Ishikawa (cell line): Measurements from ENCODE around the gene INSIG1.

Experiments used
- CEBPB ChIP-seq: IDR thresholded peaks from 2 replicates; pipeline ENCODE4 v1.6.1; 2012
- CREB1 ChIP-seq: IDR thresholded peaks from 2 replicates; pipeline ENCODE4 v1.6.1; 2012; ENCODE audit warnings: low read depth
- EGR1 ChIP-seq: IDR thresholded peaks from 2 replicates; pipeline ENCODE4 v1.6.1; 2012
- EP300 ChIP-seq: IDR thresholded peaks from 2 replicates; pipeline ENCODE4 v1.6.1; 2012; ENCODE audit warnings: borderline replicate concordance
- FOXM1 ChIP-seq: IDR thresholded peaks from 2 replicates; pipeline ENCODE4 v1.6.1; 2012; ENCODE audit warnings: low read depth, borderline replicate concordance
- RAD21 ChIP-seq: IDR thresholded peaks from 2 replicates; pipeline ENCODE4 v1.6.1; 2012; ENCODE audit warnings: low read depth
- REST ChIP-seq: IDR thresholded peaks from 2 replicates; pipeline ENCODE4 v1.6.1; 2012; ENCODE audit warnings: low read depth, mild to moderate bottlenecking
- TAF1 ChIP-seq: IDR thresholded peaks from 2 replicates; pipeline ENCODE4 v1.6.1; 2012; ENCODE audit warnings: low read depth, mild to moderate bottlenecking
- TCF12 ChIP-seq: IDR thresholded peaks from 2 replicates; pipeline ENCODE4 v1.6.1; 2012; ENCODE audit warnings: low read depth
- USF1 ChIP-seq: IDR thresholded peaks from 2 replicates; pipeline ENCODE4 v1.6.1; 2012
- YY1 ChIP-seq: IDR thresholded peaks from 2 replicates; pipeline ENCODE4 v1.6.1; 2012; ENCODE audit warnings: low read depth
- TF ChIP-seq, protein P1 (sequence below): IDR thresholded peaks from 2 replicates; pipeline ENCODE4 v1.6.1; 2012

DNA sequence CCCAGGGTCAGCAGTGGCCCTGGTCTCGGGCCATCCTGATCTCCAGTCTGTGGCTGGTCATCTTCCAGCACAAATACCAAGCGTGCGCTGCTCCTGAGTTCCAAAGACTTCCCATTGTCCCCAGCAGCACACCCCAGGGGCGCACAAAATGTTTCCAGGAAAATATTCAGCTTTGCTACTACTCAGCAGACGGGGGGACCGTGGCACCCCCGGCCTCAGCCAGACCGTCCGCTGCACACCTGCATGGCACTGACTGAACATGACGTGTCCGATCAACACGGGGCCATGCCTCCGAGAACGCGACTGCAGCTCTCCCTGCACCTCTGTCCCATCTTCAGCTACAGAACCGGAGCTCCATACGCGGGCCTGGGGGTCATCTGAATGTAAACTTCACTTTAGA is 9.6 kb upstream of the INSIG1 start:
- TF ChIP-seq EP300 = no peak
- no peak for TF ChIP-seq REST
- no peak for TF ChIP-seq CREB1
- TF ChIP-seq YY1 = no peak
- no peak for TF ChIP-seq EGR1
- no peak for TF ChIP-seq TAF1
- TF ChIP-seq, protein P1, sequence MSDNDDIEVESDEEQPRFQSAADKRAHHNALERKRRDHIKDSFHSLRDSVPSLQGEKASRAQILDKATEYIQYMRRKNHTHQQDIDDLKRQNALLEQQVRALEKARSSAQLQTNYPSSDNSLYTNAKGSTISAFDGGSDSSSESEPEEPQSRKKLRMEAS = no peak
- no peak for TF ChIP-seq TCF12
- TF ChIP-seq CEBPB = no peak
- TF ChIP-seq USF1 = no peak
- no peak for TF ChIP-seq RAD21
- no peak for TF ChIP-seq FOXM1
